Suprapubic skin (tissue), 4 donors: ENCODE measurements around the gene MEF2A.

ENCODE experiments used
- EP300 ChIP-seq: sonication (generic); formaldehyde crosslinking; IDR thresholded peaks from one replicate; pipeline ENCODE4 v1.6.1; 2017; ENCODE audit warnings: antibody characterized with exemption
- POLR2A ChIP-seq, 2 donors: fragments of 450-650 bp; IDR thresholded peaks; one replicate each; pipeline ENCODE4 v1.6.1; 2017; ENCODE audit warnings: antibody characterized with exemption in 2 of 2, mild to moderate bottlenecking in 2 of 2, moderate library complexity in 2 of 2
- POLR2AphosphoS5 ChIP-seq, 3 donors: sonication (generic); formaldehyde crosslinking; IDR thresholded peaks; one replicate each; pipeline ENCODE4 v1.6.1; 2017; ENCODE audit warnings: antibody characterized with exemption in 3 of 3
- TF ChIP-seq, protein P1 (sequence below), 2 donors: fragments of 200-600 bp in 1 of 2; fragments of 450-650 bp in 1 of 2; sonication (generic) in 1 of 2; IDR thresholded peaks; one replicate each; pipeline ENCODE4 v1.5.1; 2016 to 2019; ENCODE audit warnings: antibody characterized with exemption in 2 of 2, mild to moderate bottlenecking in 1 of 2, moderate library complexity in 1 of 2

DNA sequence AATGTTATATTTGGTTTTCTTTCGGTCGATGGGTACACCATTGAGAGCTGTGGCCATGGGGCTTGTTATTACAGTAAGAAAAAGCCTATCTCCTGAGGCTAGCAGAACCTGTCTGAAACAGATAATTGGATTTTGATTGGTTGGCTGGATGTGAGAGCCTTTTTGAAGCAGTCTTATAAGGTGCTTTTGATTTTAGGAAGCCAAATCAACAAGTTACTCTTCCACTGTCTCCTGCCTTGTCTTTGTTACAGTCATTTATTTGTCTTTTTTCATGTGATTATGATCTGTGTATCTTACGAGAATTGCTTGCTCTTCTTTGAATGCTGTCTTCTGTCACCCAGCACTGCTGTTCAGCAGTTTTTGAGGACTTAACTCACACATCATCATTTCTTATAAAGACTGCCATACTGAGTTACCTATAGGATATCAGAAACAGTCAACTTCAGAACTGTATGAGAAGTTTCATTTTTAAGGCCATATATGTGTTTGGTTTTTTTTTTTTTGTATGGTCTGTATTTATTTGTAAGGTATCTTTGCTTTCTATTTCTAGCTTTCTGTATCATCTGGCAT, 51.1 kb downstream of the MEF2A start:
- TF ChIP-seq, protein P1, sequence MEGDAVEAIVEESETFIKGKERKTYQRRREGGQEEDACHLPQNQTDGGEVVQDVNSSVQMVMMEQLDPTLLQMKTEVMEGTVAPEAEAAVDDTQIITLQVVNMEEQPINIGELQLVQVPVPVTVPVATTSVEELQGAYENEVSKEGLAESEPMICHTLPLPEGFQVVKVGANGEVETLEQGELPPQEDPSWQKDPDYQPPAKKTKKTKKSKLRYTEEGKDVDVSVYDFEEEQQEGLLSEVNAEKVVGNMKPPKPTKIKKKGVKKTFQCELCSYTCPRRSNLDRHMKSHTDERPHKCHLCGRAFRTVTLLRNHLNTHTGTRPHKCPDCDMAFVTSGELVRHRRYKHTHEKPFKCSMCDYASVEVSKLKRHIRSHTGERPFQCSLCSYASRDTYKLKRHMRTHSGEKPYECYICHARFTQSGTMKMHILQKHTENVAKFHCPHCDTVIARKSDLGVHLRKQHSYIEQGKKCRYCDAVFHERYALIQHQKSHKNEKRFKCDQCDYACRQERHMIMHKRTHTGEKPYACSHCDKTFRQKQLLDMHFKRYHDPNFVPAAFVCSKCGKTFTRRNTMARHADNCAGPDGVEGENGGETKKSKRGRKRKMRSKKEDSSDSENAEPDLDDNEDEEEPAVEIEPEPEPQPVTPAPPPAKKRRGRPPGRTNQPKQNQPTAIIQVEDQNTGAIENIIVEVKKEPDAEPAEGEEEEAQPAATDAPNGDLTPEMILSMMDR (IDR thresholded peaks at IDR 0.05): no peak
- TF ChIP-seq POLR2AphosphoS5 (IDR thresholded peaks at IDR 0.05) (no peak), POLR2A (IDR thresholded peaks at IDR 0.05) (no peak), EP300 (no peak)
